Measurements from ENCODE around the gene ZNF98. TPM values are rescaled to one million over a fixed set of nuclear protein-coding genes. Genes with fewer than 3 reads are reported as not detected.

The ZNF98 gene
- not detected in 2 replicates for total RNA-seq

- H3K36me3 Mint-ChIP-seq (ENCODE audit: low read depth), result no peaks in the 10 kb centered on the region
- intact Hi-C loops (cut with micrococcal nuclease), result no loop called here
- no peaks in the 10 kb centered on the region for H3K4me1 Mint-ChIP-seq
- no peak within 1 kb of the TSS for H3K4me3 Mint-ChIP-seq
- H3K27ac Mint-ChIP-seq, result no peak within 1 kb of the TSS
- H3K9me3 Mint-ChIP-seq, result peaks cover 9% of the 10 kb centered on the region
- no peaks in the 10 kb centered on the region for H3K27me3 Mint-ChIP-seq
- no peak for DNase-seq
Observed at GRCh38 chr19:22422211-22422610, at the start of gene ZNF98. Gene ZNF98 (minus strand): TSS chr19:22422346. CDS start chr19:22422224, 122 bp downstream.

GRCh38 chr19:22446605-22447004 is 24.5 kb upstream of the ZNF98 start:
- Mint-ChIP-seq H3K36me3 (ENCODE audit: low read depth) (peaks cover 3% of the 10 kb centered on the region), H3K27ac (no peak overlapping the region), H3K4me3 (no peak overlapping the region), H3K9me3 (peaks cover 18% of the 10 kb centered on the region), H3K4me1 (no peaks in the 10 kb centered on the region), H3K27me3 (no peaks in the 10 kb centered on the region)
- DNase-seq, result no peak
- intact Hi-C loops (cut with micrococcal nuclease), result no loop called here

GRCh38 chr19:22438011-22438410 is 15.9 kb upstream of the ZNF98 start:
- Mint-ChIP-seq H3K4me3 (no peak overlapping the region), H3K9me3 (peaks cover 8% of the 10 kb centered on the region), H3K27me3 (no peaks in the 10 kb centered on the region), H3K27ac (no peak overlapping the region), H3K36me3 (ENCODE audit: low read depth) (no peaks in the 10 kb centered on the region), H3K4me1 (no peaks in the 10 kb centered on the region)
- intact Hi-C loops (cut with micrococcal nuclease), result no loop called here
- DNase-seq, result no peak

DNA sequence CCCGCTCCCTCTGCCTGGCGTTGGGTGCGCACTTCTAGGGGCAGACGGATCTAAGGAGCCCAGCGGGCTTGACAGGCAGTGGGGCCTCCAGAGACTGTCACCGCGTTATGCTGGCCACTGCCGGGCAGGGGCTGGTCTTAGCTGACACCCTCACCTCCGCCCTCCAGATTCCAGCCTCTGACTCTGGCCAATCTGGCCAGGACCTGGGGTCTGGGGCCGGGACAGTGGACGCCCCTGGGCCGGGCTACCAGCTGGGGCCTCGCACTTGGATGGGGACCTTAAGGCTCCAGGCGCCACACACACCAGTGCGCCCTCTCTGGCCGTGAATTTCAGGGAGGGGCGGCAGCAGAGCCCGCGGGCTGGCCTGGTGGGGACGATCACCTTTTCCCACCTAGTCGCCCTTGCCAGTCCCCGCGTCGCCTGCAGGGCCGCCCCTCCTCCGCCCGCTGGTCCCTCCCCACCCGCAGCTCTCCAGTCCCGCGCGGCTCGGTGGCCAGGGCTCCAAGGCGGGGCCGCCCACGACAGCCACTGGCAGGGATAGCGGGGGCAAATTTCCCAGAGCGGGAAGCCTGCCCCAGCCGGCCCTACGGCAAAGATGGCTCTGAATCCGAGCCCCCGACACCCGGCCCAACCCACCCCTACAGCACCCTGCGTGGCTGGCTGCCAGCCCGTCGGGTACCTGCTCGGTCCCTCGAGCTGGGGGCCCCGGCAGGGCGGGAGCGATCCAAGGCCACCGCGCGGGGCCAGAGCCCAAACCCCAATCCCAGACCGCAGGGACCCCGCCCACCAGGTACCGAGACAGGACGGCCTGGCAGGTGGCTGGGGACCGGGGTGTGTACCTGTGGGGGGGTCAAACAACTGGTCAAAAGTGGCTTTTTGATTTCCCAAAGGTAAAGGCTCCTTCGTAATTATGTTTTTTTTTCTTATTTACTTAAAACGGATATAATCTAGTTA is 6.1 kb upstream of the ZNF98 start:
- Mint-ChIP-seq H3K9me3 (peaks cover 15% of the 10 kb centered on the region), H3K4me3 (no peak overlapping the region), H3K27ac (no peak overlapping the region), H3K4me1 (no peaks in the 10 kb centered on the region), H3K27me3 (no peaks in the 10 kb centered on the region), H3K36me3 (ENCODE audit: low read depth) (no peaks in the 10 kb centered on the region)
- intact Hi-C loops (cut with micrococcal nuclease), result no loop called here
- DNase-seq, result no peak

GRCh38 chr19:22427547-22427946 is 5.4 kb upstream of the ZNF98 start:
- H3K4me1 Mint-ChIP-seq, result no peaks in the 10 kb centered on the region
- H3K4me3 Mint-ChIP-seq, result no peak overlapping the region
- DNase-seq, result no peak
- peaks cover 15% of the 10 kb centered on the region for H3K9me3 Mint-ChIP-seq
- intact Hi-C loops (cut with micrococcal nuclease), result no loop called here
- no peaks in the 10 kb centered on the region for H3K36me3 Mint-ChIP-seq (ENCODE audit: low read depth)
- no peaks in the 10 kb centered on the region for H3K27me3 Mint-ChIP-seq
- no peak overlapping the region for H3K27ac Mint-ChIP-seq

DNA sequence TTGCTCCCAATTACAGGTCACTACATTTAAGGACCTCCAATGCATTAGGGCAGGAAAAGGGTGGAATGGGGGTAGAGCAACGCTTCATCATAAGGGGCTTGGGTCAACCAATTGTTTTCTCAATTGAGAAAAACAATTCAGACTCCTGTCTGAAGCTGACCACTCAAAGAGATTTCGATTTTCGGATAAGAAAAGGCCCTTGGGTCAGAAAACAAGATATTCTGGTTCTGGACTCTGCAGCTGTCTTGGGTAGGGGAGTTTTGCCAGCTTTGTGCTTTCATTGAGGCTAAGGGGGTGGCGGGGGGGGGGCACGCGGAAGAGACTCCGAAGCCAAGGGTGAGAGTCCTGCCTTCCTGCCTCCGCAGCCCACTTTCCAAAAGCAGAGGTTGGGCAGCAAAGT is 4.8 kb upstream of the ZNF98 start:
- H3K36me3 Mint-ChIP-seq (ENCODE audit: low read depth), result no peaks in the 10 kb centered on the region
- H3K9me3 Mint-ChIP-seq, result peaks cover 15% of the 10 kb centered on the region
- no peak overlapping the region for H3K27ac Mint-ChIP-seq
- intact Hi-C loops (cut with micrococcal nuclease), result no loop called here
- H3K4me1 Mint-ChIP-seq, result no peaks in the 10 kb centered on the region
- no peaks in the 10 kb centered on the region for H3K27me3 Mint-ChIP-seq
- DNase-seq, result no peak
- H3K4me3 Mint-ChIP-seq, result no peak overlapping the region

GRCh38 chr19:22421797-22422196 is 349 bp downstream of the ZNF98 start:
- Mint-ChIP-seq H3K4me1 (no peaks in the 10 kb centered on the region), H3K9me3 (peaks cover 9% of the 10 kb centered on the region), H3K27me3 (no peaks in the 10 kb centered on the region), H3K4me3 (no peak overlapping the region), H3K36me3 (ENCODE audit: low read depth) (no peaks in the 10 kb centered on the region), H3K27ac (no peak overlapping the region)
- intact Hi-C loops (cut with micrococcal nuclease), result no loop called here
- no peak for DNase-seq

- Mint-ChIP-seq H3K27ac (no peak overlapping the region), H3K36me3 (ENCODE audit: low read depth) (no peaks in the 10 kb centered on the region), H3K4me3 (no peak overlapping the region), H3K27me3 (no peaks in the 10 kb centered on the region), H3K9me3 (peaks cover 22% of the 10 kb centered on the region), H3K4me1 (no peaks in the 10 kb centered on the region)
- intact Hi-C loops (cut with micrococcal nuclease), result no loop called here
- no peak for DNase-seq
Observed at GRCh38 chr19:22354665-22355064, 67.5 kb downstream of the ZNF98 start.

Other genes starting within 250 kb of the ZNF98 start
- not detected in 2 replicates for gene ZNF676, start 225.4 kb downstream of the ZNF98 start, total RNA-seq
- gene ZNF729, start 135.9 kb downstream of the ZNF98 start, total RNA-seq, result not detected in 2 replicates
- gene ZNF492, start 212.0 kb upstream of the ZNF98 start, total RNA-seq, result 0.26 and 0.33 TPM in 2 replicates